Activated CD8-positive, alpha-beta T cell treated with anti-CD3 and anti-CD28 coated beads for 36 hours (primary cell): Measurements from ENCODE around the gene C22orf42. TPM values are rescaled to one million over a fixed set of nuclear protein-coding genes. Genes with fewer than 3 reads are reported as not detected.

ENCODE experiments used
- ATAC-seq: fragments of 200-7000 bp; cut with Tn5 transposase; one replicate; pipeline ENCODE4 v1.10.0; 2021; ENCODE audit warnings: mild to moderate bottlenecking, moderate library complexity
- CTCF ChIA-PET: fragments of 350-600 bp; sonication (Branson Sonifier 250); formaldehyde crosslinking; loops from one replicate; lab custom pipeline; 2021; ENCODE audit warnings: antibody characterized with exemption; lab: Charles Lee
- POLR2A ChIA-PET: fragments of 350-600 bp; sonication (Branson Sonifier 250); formaldehyde crosslinking; loops from one replicate; lab custom pipeline; 2021; ENCODE audit warnings: antibody characterized with exemption; lab: Charles Lee
- DNase-seq: peaks from one replicate; pipeline ENCODE4 v3.0.0-alpha.2; 2020
- H3K27ac Mint-ChIP-seq: one replicate; pipeline ENCODE4 v1.8.0; 2021; ENCODE audit warnings: mild to moderate bottlenecking, mixed read lengths
- H3K27me3 Mint-ChIP-seq: one replicate; pipeline ENCODE4 v1.8.0; 2021; ENCODE audit warnings: mixed read lengths
- H3K36me3 Mint-ChIP-seq: one replicate; pipeline ENCODE4 v1.8.0; 2021; ENCODE audit warnings: low read depth, mixed read lengths
- H3K4me1 Mint-ChIP-seq: one replicate; pipeline ENCODE4 v1.8.0; 2021; ENCODE audit warnings: low read depth, mixed read lengths
- H3K4me3 Mint-ChIP-seq: one replicate; pipeline ENCODE4 v1.8.0; 2021; ENCODE audit warnings: mild to moderate bottlenecking, moderate library complexity, mixed read lengths
- H3K9me3 Mint-ChIP-seq: one replicate; pipeline ENCODE4 v1.8.0; 2021; ENCODE audit warnings: mixed read lengths
- CTCF ChIP-seq: fragments of 200-600 bp; IDR thresholded peaks from one replicate; pipeline ENCODE4 v1.8.0; 2022; ENCODE audit warnings: antibody characterized with exemption, mild to moderate bottlenecking
- intact Hi-C: fragments of 100-400 bp; cut with micrococcal nuclease; formaldehyde crosslinking; loops from one replicate; pipeline ENCODE4 v1.10.0; 2022
- total RNA-seq, 2 experiments: library from RNA; stranded (reverse); gene quantifications; one replicate each; pipeline ENCODE4 v1.2.3, GENCODE V29; 2021

The C22orf42 gene
- not detected for total RNA-seq

GRCh38 chr22:32158712-32159533 is at the start of gene C22orf42:
TSS of gene C22orf42 (minus strand) at chr22:32159303. CDS start at chr22:32159215, 88 bp downstream.
- no peak for DNase-seq
- no peak for ATAC-seq
- CTCF ChIA-PET: interaction anchor here (1.7 kb wide), 1 partner anchor 107 kb away, joined by 4 read pairs; no protein-coding TSS in a partner anchor
- intact Hi-C loops: no loop called here
- Mint-ChIP-seq H3K36me3 (no peaks in the 10 kb centered on the region), H3K4me1 (no peaks in the 10 kb centered on the region), H3K27ac (no peak within 1 kb of the TSS), H3K9me3 (no peaks in the 10 kb centered on the region), H3K27me3 (peaks cover 11% of the 10 kb centered on the region), H3K4me3 (no peak within 1 kb of the TSS)
- POLR2A ChIA-PET: no interaction called here
- no peak for TF ChIP-seq CTCF

GRCh38 chr22:32208681-32209080 is 49.6 kb upstream of the C22orf42 start:
- CTCF ChIA-PET: no interaction called here
- intact Hi-C loops: no loop called here
- H3K4me3 Mint-ChIP-seq: no peak overlapping the region
- POLR2A ChIA-PET: no interaction called here
- no peaks in the 10 kb centered on the region for H3K36me3 Mint-ChIP-seq
- ATAC-seq (no peak), DNase-seq (no peak)
- H3K27me3 Mint-ChIP-seq: peaks cover 10% of the 10 kb centered on the region
- H3K4me1 Mint-ChIP-seq: peaks cover 1% of the 10 kb centered on the region
- TF ChIP-seq CTCF: no peak
- no peak overlapping the region for H3K27ac Mint-ChIP-seq
- H3K9me3 Mint-ChIP-seq: no peaks in the 10 kb centered on the region

DNA sequence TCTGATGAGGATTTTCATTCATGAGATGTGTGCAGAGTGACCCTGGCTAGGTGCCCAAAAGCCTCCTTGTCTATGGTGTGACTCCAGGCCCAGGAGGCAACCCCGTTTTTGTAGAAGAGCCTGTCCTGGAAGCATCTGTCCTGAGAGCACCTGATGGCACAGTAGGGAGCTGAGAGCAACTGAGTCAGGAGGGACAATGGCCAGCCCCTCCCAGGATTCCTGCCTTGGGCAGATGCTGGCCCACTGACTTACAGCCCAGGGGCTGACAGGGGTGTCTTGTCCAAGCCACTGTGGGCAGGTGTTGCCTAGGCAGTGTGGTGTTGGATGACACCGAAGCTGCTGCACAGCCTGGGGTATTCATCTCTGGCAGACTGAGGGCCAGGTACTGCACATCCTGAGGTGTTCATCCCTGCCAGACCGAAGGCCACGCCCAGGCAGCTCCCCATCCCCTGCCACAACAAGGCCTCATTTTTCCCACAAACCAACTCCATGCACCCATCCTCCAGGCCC is 48.9 kb upstream of the C22orf42 start:
- peaks cover 14% of the 10 kb centered on the region for H3K27me3 Mint-ChIP-seq
- ChIA-PET CTCF (interaction anchor here (0.9 to 1.6 kb wide), 2 partner anchors 11 to 231 kb away, joined by 3 to 4 read pairs; no protein-coding TSS in a partner anchor), POLR2A (no interaction called here)
- ATAC-seq (no peak), DNase-seq (no peak)
- peaks cover 8% of the 10 kb centered on the region for H3K4me1 Mint-ChIP-seq
- no peak for TF ChIP-seq CTCF
- no peak overlapping the region for H3K27ac Mint-ChIP-seq
- no peaks in the 10 kb centered on the region for H3K9me3 Mint-ChIP-seq
- no peaks in the 10 kb centered on the region for H3K36me3 Mint-ChIP-seq
- intact Hi-C loops: no loop called here
- no peak overlapping the region for H3K4me3 Mint-ChIP-seq

DNA sequence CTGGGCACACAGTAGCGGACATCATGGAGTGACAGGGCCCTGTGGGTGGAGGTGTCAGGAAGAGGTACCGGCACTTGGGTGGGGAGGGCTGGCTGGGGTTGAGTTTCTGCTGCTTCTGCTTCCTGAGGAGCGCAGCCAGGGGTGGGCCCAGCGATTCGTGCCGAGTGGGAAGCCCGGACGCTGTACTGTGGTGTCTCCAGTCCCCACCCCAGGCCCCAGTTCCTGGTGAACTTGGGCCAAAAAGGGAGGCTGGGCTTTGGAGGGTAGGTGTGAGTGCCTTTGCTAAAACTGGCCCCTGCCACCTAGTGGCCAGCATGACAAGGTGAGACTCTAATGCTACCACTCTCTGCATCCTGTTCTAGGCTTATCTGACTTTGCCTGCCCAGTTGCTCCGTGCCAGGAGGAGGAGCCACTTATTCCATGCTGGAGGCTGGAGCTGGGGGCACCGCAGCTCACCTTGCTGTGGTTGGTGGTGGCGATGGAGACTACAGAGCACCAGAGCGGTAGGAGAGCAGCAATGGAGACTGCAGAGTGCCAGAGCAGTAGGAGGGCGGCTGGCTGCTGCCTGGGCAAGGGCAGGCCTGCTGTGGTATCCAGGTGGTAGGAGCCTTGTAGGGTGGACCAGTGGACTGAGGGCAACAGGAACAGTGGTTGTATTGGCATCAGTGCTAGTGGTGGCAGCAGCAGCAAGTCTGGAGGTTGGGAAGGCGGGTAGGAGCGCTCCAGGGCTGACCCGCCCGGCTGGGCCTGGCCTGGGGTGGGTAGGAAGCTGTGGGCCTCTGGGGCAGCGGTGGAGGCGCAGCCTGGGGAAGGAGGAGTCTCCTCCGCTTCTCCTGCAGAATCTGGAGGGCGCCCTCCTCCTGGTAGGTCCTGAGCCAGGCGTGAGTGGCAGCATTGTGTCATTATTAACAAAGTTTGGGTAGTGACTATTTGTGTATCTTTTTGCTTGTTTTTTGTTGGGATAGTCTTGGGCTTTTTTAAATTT is 48.0 kb upstream of the C22orf42 start:
- peak; percentile 60 for TF ChIP-seq CTCF
- no peak overlapping the region for H3K27ac Mint-ChIP-seq
- ChIA-PET POLR2A (no interaction called here), CTCF (interaction anchor here (0.6 to 1.6 kb wide), 3 partner anchors 12 to 280 kb away, joined by 3 to 4 read pairs (median 3); no protein-coding TSS in a partner anchor)
- ATAC-seq (peak; percentile 69), DNase-seq (peak; percentile 47)
- H3K36me3 Mint-ChIP-seq: no peaks in the 10 kb centered on the region
- no peak overlapping the region for H3K4me3 Mint-ChIP-seq
- peaks cover 19% of the 10 kb centered on the region for H3K27me3 Mint-ChIP-seq
- no peaks in the 10 kb centered on the region for H3K9me3 Mint-ChIP-seq
- peaks cover 11% of the 10 kb centered on the region for H3K4me1 Mint-ChIP-seq
- intact Hi-C loops: no loop called here
